Stimulated activated CD4-positive, alpha-beta T cell treated with anti-CD3 and anti-CD28 coated beads, Interleukin-1b, Interleukin-23, amount 100 ng/mL, for 24 hours (primary cell): ENCODE results near the gene SLC25A33.
"Not testable (repeated sequence)": the region's sequence is repeated elsewhere in the genome, so short reads cannot be mapped to it uniquely, and the experiment has no call there.

ENCODE experiments used
- DNase-seq, 4 experiments: peaks; one replicate each; pipeline ENCODE4 v3.0.0-alpha.2; 2020; ENCODE audit warnings: low read depth in 4 of 4, low spot score in 1 of 4

The SLC25A33 gene, protein sequence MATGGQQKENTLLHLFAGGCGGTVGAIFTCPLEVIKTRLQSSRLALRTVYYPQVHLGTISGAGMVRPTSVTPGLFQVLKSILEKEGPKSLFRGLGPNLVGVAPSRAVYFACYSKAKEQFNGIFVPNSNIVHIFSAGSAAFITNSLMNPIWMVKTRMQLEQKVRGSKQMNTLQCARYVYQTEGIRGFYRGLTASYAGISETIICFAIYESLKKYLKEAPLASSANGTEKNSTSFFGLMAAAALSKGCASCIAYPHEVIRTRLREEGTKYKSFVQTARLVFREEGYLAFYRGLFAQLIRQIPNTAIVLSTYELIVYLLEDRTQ

DNA sequence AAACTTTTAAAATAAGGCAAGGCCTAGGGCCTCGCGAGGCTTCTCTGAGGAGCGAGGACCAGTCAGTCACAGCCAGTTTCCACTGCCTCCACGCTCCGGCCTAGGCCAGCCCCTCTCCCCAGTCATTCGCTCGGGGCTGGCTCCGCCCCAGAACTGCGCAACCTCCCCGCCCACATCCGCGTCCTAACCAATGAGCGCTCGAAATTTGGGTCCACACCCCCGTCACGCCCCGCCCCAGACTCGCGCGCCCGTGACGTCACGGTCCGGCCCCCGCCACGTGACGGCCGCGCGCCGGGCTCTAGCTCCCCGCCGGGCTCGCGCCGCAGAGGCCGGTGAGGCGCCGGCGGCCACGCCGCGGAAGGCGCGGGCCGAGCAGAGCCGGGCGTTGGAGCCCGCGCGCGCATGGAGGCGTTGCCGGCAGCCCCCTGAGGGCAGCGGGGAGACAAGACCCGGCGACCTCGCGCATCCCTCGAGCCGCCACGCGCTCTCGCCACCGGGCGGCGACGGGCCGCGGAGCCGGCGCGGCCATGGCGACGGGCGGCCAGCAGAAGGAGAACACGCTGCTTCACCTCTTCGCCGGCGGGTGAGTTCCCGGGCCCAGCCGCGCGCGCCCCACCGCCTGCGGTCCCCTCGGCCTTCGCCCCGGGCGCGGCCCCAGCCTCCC is at the start of gene SLC25A33:
Gene SLC25A33, plus strand, starts transcription at position 301 of the 664 bp plus-strand sequence. Its CDS starts 227 bp downstream, at position 528.
- peak; percentile 96 to 98 (median 97) for DNase-seq

GRCh38 chr1:9490605-9491339 is 48.5 kb upstream of the SLC25A33 start:
- peak; percentile 74 to 89 (median 78) for DNase-seq

GRCh38 chr1:9493326-9493725 is 45.9 kb upstream of the SLC25A33 start:
- no peak for DNase-seq

DNA sequence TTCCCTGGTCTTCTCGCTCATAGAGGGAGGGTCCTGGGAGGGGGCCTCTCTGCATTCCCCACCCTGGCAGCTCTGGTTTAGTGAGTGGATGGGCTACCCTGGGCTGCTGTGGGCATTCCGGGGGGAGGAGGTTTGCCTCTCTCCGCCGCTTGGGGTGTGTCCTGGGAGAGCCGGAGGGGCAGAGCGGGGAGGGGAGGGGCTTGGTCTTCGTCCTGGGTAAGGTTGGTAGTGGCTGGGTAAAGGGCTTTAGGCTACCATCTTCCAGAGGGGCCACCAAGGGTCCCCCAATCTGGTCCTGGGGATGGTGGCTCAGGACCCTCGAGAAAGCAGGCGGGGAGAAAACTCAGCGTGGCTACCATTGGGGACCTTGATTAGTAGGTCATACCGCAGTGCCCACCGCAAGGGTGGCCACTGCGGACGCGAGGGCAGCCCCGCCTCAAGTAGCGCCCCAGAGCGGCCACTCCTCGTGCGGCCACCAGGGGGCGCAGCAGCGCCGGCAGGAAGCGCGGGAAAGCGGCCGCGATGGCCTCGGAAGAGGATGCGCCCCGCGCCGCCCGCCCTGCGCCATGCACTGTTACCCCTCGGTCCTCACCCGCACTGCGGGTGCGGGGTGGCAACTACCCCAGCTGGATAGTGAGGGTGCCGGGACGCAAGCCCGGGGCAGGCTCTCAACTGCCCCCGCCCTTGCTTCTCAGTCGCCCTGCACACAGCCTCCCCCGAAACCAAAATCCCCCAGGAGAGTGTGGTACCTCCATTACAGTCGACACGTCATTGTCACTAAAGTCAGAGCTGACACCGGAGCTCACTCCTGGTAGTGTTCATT is 44.1 kb upstream of the SLC25A33 start:
- peak; percentile 48 to 62 (median 54) for DNase-seq

GRCh38 chr1:9495854-9496374 is 43.4 kb upstream of the SLC25A33 start:
- no peak for DNase-seq

DNA sequence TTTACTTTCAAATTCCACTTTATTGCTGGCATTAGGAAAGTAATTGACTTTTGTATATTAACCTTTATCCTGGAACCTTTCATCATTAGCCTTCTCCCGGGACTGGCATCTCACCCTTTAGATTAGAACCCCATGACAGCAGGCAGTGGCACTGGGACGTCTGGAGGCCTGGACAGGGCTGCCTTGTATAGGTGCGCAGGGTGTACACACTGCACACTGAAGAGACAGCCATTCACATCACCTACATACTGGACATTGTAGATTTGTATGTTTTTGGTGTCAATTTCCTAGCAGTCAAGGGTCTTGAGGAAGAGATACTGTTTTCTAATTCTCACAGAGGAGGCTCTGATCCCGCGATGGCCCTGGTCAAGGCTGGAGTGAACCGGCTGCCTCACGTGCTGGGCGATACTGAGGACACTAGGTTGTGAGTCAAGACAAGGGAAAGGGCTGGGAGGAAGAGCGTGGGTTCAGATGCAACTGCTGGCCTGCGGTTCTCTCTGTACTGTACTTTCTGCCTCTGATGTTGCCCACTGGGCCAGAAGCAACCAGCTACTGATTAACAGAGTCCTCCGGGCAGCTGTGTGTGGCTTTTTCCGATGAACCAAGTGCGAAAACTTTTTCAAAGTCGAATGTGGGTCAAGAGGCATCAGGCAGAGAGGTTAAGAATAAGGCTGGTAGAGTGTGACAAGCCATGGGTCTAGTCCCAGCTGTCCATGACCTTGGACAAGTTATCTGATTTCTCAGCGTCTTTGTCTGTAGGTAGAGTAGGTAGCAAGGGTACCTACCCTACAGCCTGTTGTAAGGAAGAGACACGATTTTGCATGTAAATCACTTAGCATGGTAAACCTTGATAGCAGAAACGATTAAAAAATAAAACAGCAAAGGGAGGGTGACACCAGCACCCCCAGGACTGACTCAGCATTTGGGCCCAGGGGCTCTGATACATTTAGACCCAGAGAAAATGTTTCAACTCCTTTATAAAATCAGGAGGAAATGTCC is 38.2 kb upstream of the SLC25A33 start:
- no peak for DNase-seq

DNA sequence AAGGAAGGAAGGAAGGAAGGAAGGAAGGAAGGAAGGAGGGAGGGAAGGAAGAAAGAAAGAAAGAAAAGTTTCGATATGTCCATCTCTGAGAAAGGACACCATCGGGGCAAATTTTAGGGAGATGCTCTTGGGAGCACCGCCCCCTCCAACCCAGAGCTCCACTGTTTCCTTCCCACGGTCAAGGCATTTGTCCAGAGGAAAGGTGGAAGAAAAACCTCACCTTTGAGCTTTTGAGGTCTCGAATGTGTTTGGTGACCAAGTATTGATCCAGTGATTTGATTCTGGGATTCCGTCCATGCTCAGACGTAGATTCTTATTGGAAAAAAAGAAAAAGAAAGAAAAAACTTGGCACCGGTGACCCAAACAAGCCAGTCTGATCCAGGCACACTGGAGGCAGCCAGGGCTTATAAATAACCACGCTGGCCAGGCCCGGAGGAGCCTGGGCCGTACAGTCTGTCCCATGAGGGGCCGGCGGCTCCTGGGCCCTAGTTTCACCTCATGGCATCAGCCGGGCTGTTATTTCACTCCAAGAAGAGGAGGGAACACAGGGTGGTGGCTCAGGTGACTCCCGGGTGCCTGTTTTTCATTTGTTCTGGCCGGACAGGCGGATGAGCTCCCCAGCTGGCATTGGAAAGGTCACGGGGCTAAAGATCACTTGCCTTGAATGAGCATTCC is 36.1 kb upstream of the SLC25A33 start:
- DNase-seq: no peak

DNA sequence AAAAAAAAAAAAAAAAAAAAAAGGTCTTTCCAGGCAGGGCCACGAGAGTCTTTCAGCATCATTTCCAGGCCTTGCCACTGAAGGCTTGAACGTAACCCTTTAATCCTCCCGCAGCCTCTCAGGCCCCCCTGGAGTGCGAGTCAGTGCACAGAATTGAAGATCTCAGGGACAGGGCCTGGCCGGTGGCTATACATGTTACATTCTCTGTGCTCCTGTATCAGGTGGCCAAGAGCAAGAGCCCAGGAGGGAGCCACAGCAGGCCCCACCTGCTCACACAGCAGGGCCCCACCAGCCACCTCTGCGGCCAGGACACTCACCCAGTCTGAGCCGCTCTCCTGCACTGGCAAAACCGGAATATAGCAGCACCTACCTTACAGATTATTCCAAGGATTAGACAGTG is 34.1 kb upstream of the SLC25A33 start:
- no peak for DNase-seq

DNA sequence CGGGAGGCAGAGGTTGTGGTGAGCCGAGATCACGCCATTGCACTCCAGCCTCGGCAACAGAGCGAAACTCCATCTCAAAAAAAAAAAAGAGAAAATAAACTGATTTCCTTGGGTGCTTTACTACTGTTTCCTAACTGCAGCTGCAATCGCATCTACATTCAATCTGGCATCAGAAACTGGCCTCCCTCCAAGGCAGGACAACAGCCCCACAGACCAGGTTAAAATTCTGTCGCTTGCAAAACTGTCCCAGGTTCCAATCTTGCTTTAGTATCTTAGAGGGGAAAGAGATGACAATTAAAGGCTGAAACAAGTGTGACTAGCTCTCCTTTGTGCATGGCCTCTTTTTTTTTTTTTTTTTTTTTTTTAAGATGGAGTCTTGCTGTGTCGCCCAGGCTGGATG is 32.4 kb upstream of the SLC25A33 start:
- DNase-seq: no peak

DNA sequence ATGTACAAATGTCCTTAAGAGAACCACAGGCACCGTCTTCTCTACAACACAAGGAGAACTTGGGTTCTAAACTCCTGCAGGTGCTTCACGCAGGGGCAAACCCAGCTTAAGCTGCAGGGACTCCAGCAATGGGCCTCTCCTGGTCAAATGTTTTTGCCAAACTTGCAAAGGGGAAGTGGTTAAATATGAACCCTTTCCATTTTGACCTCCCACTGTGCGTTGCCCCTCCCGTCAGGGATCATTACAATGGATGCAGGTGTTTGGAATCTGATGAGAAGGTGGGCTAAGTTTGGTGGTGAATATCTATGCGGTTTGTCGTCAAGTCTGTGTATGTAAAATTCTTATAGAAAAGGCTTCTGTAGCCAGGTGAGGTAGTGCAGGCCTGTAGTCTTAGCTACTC is 29.1 kb upstream of the SLC25A33 start:
- DNase-seq: no peak

DNA sequence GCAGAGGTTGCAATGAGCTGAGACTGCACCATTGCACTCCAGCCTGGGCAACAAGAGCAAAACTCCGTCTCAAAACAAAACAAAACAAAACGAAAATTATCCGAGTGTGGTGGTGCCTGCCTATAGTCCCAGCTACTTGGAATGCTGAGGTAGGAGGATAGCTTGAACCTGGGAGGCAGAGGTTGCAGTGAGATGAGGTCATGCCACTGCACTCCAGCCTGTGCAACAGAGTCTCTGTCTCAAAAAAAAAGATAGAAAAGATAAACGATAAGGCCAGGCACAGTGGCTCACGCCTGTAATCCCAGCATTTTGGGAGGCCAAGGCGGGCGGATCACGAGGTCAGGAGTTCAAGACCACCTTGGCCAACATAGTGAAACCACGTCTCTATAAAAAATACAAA is 23.7 kb upstream of the SLC25A33 start:
- not testable (repeated sequence) for DNase-seq

DNA sequence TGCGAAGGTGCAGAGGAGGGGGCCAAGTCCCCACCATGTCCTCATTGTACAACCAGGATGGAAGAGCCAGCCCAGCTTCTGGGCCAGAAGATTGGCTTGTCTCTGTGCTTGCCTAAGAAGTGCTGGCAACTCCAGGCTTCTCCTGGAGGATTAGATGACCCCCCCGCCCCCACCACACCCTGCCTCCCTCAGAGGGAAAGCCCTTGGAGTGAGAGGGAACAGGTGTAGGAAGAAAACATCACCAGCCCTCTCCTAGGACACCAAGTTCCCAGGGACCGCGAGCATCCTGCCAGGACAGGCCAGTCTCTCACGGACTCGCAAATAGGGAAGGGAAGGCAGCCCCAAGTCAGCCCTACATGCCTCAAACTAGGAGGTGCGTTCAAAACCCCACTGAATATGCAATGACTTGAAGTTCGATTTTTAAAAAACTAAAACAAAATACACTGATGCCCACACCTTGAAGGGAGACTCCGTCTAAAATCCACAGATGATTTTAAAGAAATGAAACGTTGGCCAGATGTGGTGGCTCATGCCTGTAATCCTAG is 20.7 kb upstream of the SLC25A33 start:
- DNase-seq: no peak

DNA sequence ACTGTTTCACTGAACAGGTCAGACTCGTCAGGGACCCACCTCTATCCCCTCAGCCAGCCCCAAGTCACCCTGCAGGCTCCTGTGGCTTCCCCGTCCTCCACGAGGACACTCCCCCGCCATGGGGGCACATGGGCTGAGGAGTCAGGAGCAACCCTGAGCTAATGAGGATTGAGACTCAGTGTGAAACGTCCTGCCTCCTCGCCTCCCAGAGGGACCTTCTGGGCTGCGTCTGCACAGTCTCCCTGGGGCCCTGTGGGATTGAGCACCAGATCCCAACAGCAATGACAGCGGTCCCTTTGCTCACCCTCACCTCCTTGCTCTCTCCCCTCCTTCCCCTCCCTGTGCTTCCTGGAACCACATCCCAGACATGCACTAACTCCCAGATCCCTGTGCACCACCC is 18.9 kb upstream of the SLC25A33 start:
- no peak for DNase-seq

DNA sequence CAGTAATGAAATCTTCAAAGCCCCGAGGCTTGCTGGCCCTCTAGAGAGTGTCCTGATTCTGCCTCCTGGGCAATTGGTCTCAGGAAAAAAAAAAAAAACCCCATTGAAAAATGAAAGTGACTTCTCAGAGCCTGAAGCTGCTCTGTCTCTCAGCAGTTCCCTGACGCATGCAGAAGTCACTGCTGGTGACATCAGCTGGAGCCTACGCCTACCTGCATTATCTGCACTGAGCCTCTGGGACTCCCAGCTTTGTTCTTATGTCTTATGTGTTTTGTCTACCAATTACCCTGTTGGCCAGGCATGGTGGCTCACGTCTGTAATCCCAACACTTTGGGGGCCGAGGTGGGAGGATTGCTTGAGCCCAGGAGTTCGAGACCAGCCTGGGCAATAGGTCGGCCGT is 10.1 kb upstream of the SLC25A33 start:
- DNase-seq: no peak

DNA sequence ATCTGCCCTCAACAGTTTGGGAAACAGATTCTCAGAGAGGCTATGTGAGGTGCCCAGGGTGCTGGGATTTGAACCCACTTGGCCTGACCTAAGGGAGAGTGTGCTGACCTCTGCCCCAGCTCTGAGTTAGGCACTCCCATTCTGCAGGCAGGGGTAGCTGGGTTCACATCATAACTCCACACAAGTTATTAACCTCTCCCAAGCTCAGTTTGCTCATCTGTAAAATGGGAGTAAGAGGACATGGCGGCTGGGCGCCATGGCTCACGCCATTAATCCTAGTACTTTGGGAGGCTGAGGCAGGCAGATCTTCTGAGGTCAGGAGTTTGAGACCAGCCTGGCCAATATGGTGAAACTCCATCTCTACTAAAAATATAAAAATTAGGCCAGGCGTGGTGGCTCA is 8.9 kb upstream of the SLC25A33 start:
- no peak for DNase-seq

- no peak for DNase-seq
These were observed 4.3 kb upstream of the SLC25A33 start for GRCh38 chr1:9534953-9535352.

DNA sequence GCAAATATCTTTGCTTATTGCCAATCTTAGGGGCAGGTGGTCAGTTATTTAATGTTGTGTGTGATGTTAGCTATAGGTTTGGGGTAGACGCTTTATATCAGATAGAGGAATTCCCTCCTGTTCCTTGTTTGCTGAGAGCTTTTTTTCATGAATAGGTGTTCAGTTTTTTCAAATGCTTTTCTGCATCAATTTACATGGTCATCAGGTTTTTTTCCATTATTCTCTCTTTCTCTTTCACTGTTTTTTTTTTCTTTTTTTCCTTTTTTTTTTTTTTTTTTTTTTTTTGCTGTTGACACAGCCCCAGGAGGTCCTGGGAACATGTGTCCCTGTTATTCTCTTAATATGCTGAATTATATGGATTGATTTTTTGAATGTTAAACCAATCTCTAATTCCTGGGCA is 3.0 kb upstream of the SLC25A33 start:
- DNase-seq: no peak

- no peak for DNase-seq
These were observed 1.2 kb upstream of the SLC25A33 start for GRCh38 chr1:9537863-9538668.
